ENCODE results near the gene PPAN. TPM values are rescaled to one million over a fixed set of nuclear protein-coding genes. Genes with fewer than 3 reads are reported as not detected.

The PPAN gene
- polyA plus RNA-seq, 3 donors = 24.7 to 38.9 (median 34.5) TPM

- no peak for DNase-seq (ENCODE audit: extremely low read depth in 1 of 11, low read depth in 9 of 11, low spot score in 4 of 11)
These were observed 17.1 kb upstream of the PPAN start for GRCh38 chr19:10088949-10089554.

- DNase-seq (ENCODE audit: extremely low read depth in 1 of 11, low read depth in 9 of 11, low spot score in 4 of 11) = no peak
These were observed 16.3 kb upstream of the PPAN start for GRCh38 chr19:10089801-10090375.

- DNase-seq (ENCODE audit: extremely low read depth in 1 of 11, low read depth in 9 of 11, low spot score in 4 of 11) = no peak
These were observed 14.8 kb upstream of the PPAN start for GRCh38 chr19:10091370-10091687.

- no peak for DNase-seq (ENCODE audit: extremely low read depth in 1 of 11, low read depth in 9 of 11, low spot score in 4 of 11)
These were observed 14.1 kb upstream of the PPAN start for GRCh38 chr19:10091895-10092641.

- DNase-seq (ENCODE audit: extremely low read depth in 1 of 11, low read depth in 9 of 11, low spot score in 4 of 11) = no peak
These were observed 13.4 kb upstream of the PPAN start for GRCh38 chr19:10092648-10093294.

- DNase-seq (ENCODE audit: extremely low read depth in 1 of 11, low read depth in 9 of 11, low spot score in 4 of 11) = no peak
These were observed 12.6 kb upstream of the PPAN start for GRCh38 chr19:10093295-10094186.

GRCh38 chr19:10095622-10095947, 10.6 kb upstream of the PPAN start:
- DNase-seq (ENCODE audit: extremely low read depth in 1 of 11, low read depth in 9 of 11, low spot score in 4 of 11) = no peak

- DNase-seq (ENCODE audit: extremely low read depth in 1 of 11, low read depth in 9 of 11, low spot score in 4 of 11) = peak in 10 of 11 donors; percentile 65 to 87 (median 86)
These were observed 10.1 kb upstream of the PPAN start for GRCh38 chr19:10095948-10096614.

- DNase-seq (ENCODE audit: extremely low read depth in 1 of 11, low read depth in 9 of 11, low spot score in 4 of 11) = no peak
These were observed 9.6 kb upstream of the PPAN start for GRCh38 chr19:10096615-10096963.

GRCh38 chr19:10100163-10100785, 5.9 kb upstream of the PPAN start:
- DNase-seq (ENCODE audit: extremely low read depth in 1 of 11, low read depth in 9 of 11, low spot score in 4 of 11) = no peak

- DNase-seq (ENCODE audit: extremely low read depth in 1 of 11, low read depth in 9 of 11, low spot score in 4 of 11) = no peak
These were observed 3.4 kb upstream of the PPAN start for GRCh38 chr19:10102787-10103236.

GRCh38 chr19:10104130-10104513, 2.0 kb upstream of the PPAN start:
- no peak for DNase-seq (ENCODE audit: extremely low read depth in 1 of 11, low read depth in 9 of 11, low spot score in 4 of 11)

GRCh38 chr19:10104665-10105508, 1.3 kb upstream of the PPAN start:
- DNase-seq (ENCODE audit: extremely low read depth in 1 of 11, low read depth in 9 of 11, low spot score in 4 of 11) = no peak

GRCh38 chr19:10105509-10106099, 558 bp upstream of the PPAN start:
- no peak for DNase-seq (ENCODE audit: extremely low read depth in 1 of 11, low read depth in 9 of 11, low spot score in 4 of 11)

GRCh38 chr19:10107254-10107653, 1.1 kb downstream of the PPAN start:
- DNase-seq (ENCODE audit: extremely low read depth in 1 of 11, low read depth in 9 of 11, low spot score in 4 of 11) = no peak

- DNase-seq (ENCODE audit: extremely low read depth in 1 of 11, low read depth in 9 of 11, low spot score in 4 of 11) = no peak
These were observed 1.7 kb downstream of the PPAN start for GRCh38 chr19:10107817-10108367.

- DNase-seq (ENCODE audit: extremely low read depth in 1 of 11, low read depth in 9 of 11, low spot score in 4 of 11) = no peak
These were observed 3.4 kb downstream of the PPAN start for GRCh38 chr19:10109528-10109927.

Data from renal cortex interstitium (tissue), 11 donors.